ENCODE results near the gene SRPK3. TPM values are rescaled to one million over a fixed set of nuclear protein-coding genes. Genes with fewer than 3 reads are reported as not detected.

SRPK3 gene
- total and polyA plus RNA-seq, 5 donors from 2014 or later = not detected

GRCh38 chrX:153750127-153750774 is 30.6 kb upstream of the SRPK3 start:
- Mint-ChIP-seq H3K9me3 (no peaks in the 10 kb centered on the region), H3K4me3 (no peak overlapping the region), H3K27me3 (peaks cover 10% of the 10 kb centered on the region), H3K36me3 (no peaks in the 10 kb centered on the region), H3K27ac (no peak overlapping the region), H3K4me1 (no peaks in the 10 kb centered on the region)
- DNase-seq (no peak), ATAC-seq (ENCODE audit: low read depth in 2 of 2) (no peak)
- Histone ChIP-seq H3K4me3 (ENCODE audit: low read depth, low read length) (no peak overlapping the region), H3K9me3 (ENCODE audit: control insufficient read depth in 2 of 2, low read length in 2 of 2) (no peaks in the 10 kb centered on the region), H3K27ac (ENCODE audit: insufficient read depth, low read length, poor library complexity, severe bottlenecking) (no peak overlapping the region), H3K36me3 (ENCODE audit: control insufficient read depth, insufficient read depth, low read length) (no peaks in the 10 kb centered on the region), H3K4me1 (ENCODE audit: control insufficient read depth, insufficient read depth, low read length, poor library complexity, severe bottlenecking) (no peaks in the 10 kb centered on the region), H3K27me3 (ENCODE audit: control insufficient read depth, insufficient read depth, low read length) (no peaks in the 10 kb centered on the region)

- H3K36me3 Mint-ChIP-seq = no peaks in the 10 kb centered on the region
Measured at GRCh38 chrX:153755136-153755535, 25.7 kb upstream of the SRPK3 start.

GRCh38 chrX:153761863-153762262 is 19.0 kb upstream of the SRPK3 start:
- no peak overlapping the region for H3K4me3 ChIP-seq (ENCODE audit: low read depth, low read length)
- Mint-ChIP-seq H3K36me3 (no peaks in the 10 kb centered on the region), H3K9me3 (no peaks in the 10 kb centered on the region), H3K4me3 (no peak overlapping the region), H3K27me3 (no peaks in the 10 kb centered on the region), H3K27ac (no peak overlapping the region), H3K4me1 (peaks cover 0 to 4% (median 0%) of the 10 kb centered on the region in 4 donors)
- H3K9me3 ChIP-seq (ENCODE audit: control insufficient read depth in 2 of 2, low read length in 2 of 2) = no peaks in the 10 kb centered on the region
- no peaks in the 10 kb centered on the region for H3K4me1 ChIP-seq (ENCODE audit: control insufficient read depth, insufficient read depth, low read length, poor library complexity, severe bottlenecking)
- H3K27me3 ChIP-seq (ENCODE audit: control insufficient read depth, insufficient read depth, low read length) = no peaks in the 10 kb centered on the region
- DNase-seq (no peak), ATAC-seq (ENCODE audit: low read depth in 2 of 2) (no peak)
- no peaks in the 10 kb centered on the region for H3K36me3 ChIP-seq (ENCODE audit: control insufficient read depth, insufficient read depth, low read length)
- no peak overlapping the region for H3K27ac ChIP-seq (ENCODE audit: insufficient read depth, low read length, poor library complexity, severe bottlenecking)

More at GRCh38 chrX:153755136-153755535, 25.7 kb upstream of the SRPK3 start:
- Mint-ChIP-seq H3K27ac (no peak overlapping the region), H3K9me3 (peaks cover 0 to 1% (median 0%) of the 10 kb centered on the region in 7 donors), H3K4me3 (no peak overlapping the region), H3K4me1 (no peaks in the 10 kb centered on the region), H3K27me3 (peaks cover 5% of the 10 kb centered on the region)
- H3K27ac ChIP-seq (ENCODE audit: insufficient read depth, low read length, poor library complexity, severe bottlenecking) = no peak overlapping the region
- no peak overlapping the region for H3K4me3 ChIP-seq (ENCODE audit: low read depth, low read length)
- no peaks in the 10 kb centered on the region for H3K36me3 ChIP-seq (ENCODE audit: control insufficient read depth, insufficient read depth, low read length)
- no peaks in the 10 kb centered on the region for H3K9me3 ChIP-seq (ENCODE audit: control insufficient read depth in 2 of 2, low read length in 2 of 2)
- DNase-seq (no peak), ATAC-seq (ENCODE audit: low read depth in 2 of 2) (no peak)
- H3K4me1 ChIP-seq (ENCODE audit: control insufficient read depth, insufficient read depth, low read length, poor library complexity, severe bottlenecking) = no peaks in the 10 kb centered on the region
- no peaks in the 10 kb centered on the region for H3K27me3 ChIP-seq (ENCODE audit: control insufficient read depth, insufficient read depth, low read length)

- H3K27me3 ChIP-seq (ENCODE audit: control insufficient read depth, insufficient read depth, low read length) = no peaks in the 10 kb centered on the region
- no peak overlapping the region for H3K4me3 ChIP-seq (ENCODE audit: low read depth, low read length)
- Mint-ChIP-seq H3K27me3 (no peaks in the 10 kb centered on the region), H3K36me3 (no peaks in the 10 kb centered on the region), H3K9me3 (no peaks in the 10 kb centered on the region), H3K4me3 (no peak overlapping the region), H3K27ac (peak overlapping the region in 1 of 3 donors; percentile 43), H3K4me1 (peaks cover 0 to 4% (median 0%) of the 10 kb centered on the region in 4 donors)
- H3K9me3 ChIP-seq (ENCODE audit: control insufficient read depth in 2 of 2, low read length in 2 of 2) = no peaks in the 10 kb centered on the region
- H3K4me1 ChIP-seq (ENCODE audit: control insufficient read depth, insufficient read depth, low read length, poor library complexity, severe bottlenecking) = no peaks in the 10 kb centered on the region
- DNase-seq (no peak), ATAC-seq (ENCODE audit: low read depth in 2 of 2) (no peak)
- H3K27ac ChIP-seq (ENCODE audit: insufficient read depth, low read length, poor library complexity, severe bottlenecking) = no peak overlapping the region
- H3K36me3 ChIP-seq (ENCODE audit: control insufficient read depth, insufficient read depth, low read length) = no peaks in the 10 kb centered on the region
Measured at GRCh38 chrX:153762626-153763173, 18.1 kb upstream of the SRPK3 start.

- Histone ChIP-seq H3K27me3 (ENCODE audit: control insufficient read depth, insufficient read depth, low read length) (no peaks in the 10 kb centered on the region), H3K9me3 (ENCODE audit: control insufficient read depth in 2 of 2, low read length in 2 of 2) (no peaks in the 10 kb centered on the region), H3K4me3 (ENCODE audit: low read depth, low read length) (no peak overlapping the region), H3K4me1 (ENCODE audit: control insufficient read depth, insufficient read depth, low read length, poor library complexity, severe bottlenecking) (no peaks in the 10 kb centered on the region), H3K27ac (ENCODE audit: insufficient read depth, low read length, poor library complexity, severe bottlenecking) (no peak overlapping the region), H3K36me3 (ENCODE audit: control insufficient read depth, insufficient read depth, low read length) (no peaks in the 10 kb centered on the region)
- Mint-ChIP-seq H3K9me3 (no peaks in the 10 kb centered on the region), H3K27ac (no peak overlapping the region), H3K36me3 (no peaks in the 10 kb centered on the region), H3K27me3 (no peaks in the 10 kb centered on the region), H3K4me1 (peaks cover 0 to 4% (median 0%) of the 10 kb centered on the region in 4 donors), H3K4me3 (no peak overlapping the region)
- no peak for DNase-seq
- ATAC-seq (ENCODE audit: low read depth in 2 of 2) = no peak
Measured at GRCh38 chrX:153763298-153763932, 17.4 kb upstream of the SRPK3 start.

GRCh38 chrX:153763989-153764755 is 16.7 kb upstream of the SRPK3 start, which contains the start of gene PLXNB3:
TSS of gene PLXNB3 (plus strand) at chrX:153764249. CDS start at chrX:153765536, 1,287 bp downstream.
- H3K4me1 ChIP-seq (ENCODE audit: control insufficient read depth, insufficient read depth, low read length, poor library complexity, severe bottlenecking) = no peaks in the 10 kb centered on the region
- H3K27me3 ChIP-seq (ENCODE audit: control insufficient read depth, insufficient read depth, low read length) = no peaks in the 10 kb centered on the region
- peak; percentile 64 to 71 (median 67) for DNase-seq
- no peaks in the 10 kb centered on the region for H3K27me3 Mint-ChIP-seq
- H3K4me1 Mint-ChIP-seq = peaks cover 0 to 4% (median 0%) of the 10 kb centered on the region in 4 donors
- no peak within 1 kb of the TSS for H3K27ac ChIP-seq (ENCODE audit: insufficient read depth, low read length, poor library complexity, severe bottlenecking)
- H3K9me3 Mint-ChIP-seq = no peaks in the 10 kb centered on the region
- peak within 1 kb of the TSS in 1 of 4 donors; percentile 13 for H3K4me3 Mint-ChIP-seq
- H3K36me3 Mint-ChIP-seq = no peaks in the 10 kb centered on the region
- H3K36me3 ChIP-seq (ENCODE audit: control insufficient read depth, insufficient read depth, low read length) = no peaks in the 10 kb centered on the region
- no peaks in the 10 kb centered on the region for H3K9me3 ChIP-seq (ENCODE audit: control insufficient read depth in 2 of 2, low read length in 2 of 2)
- peak; percentile 77 to 85 for ATAC-seq (ENCODE audit: low read depth in 2 of 2)
- H3K27ac Mint-ChIP-seq = no peak within 1 kb of the TSS
- H3K4me3 ChIP-seq (ENCODE audit: low read depth, low read length) = no peak within 1 kb of the TSS

GRCh38 chrX:153764786-153765137 is 16.1 kb upstream of the SRPK3 start:
- Histone ChIP-seq H3K9me3 (ENCODE audit: control insufficient read depth in 2 of 2, low read length in 2 of 2) (no peaks in the 10 kb centered on the region), H3K4me3 (ENCODE audit: low read depth, low read length) (no peak overlapping the region), H3K27me3 (ENCODE audit: control insufficient read depth, insufficient read depth, low read length) (no peaks in the 10 kb centered on the region), H3K4me1 (ENCODE audit: control insufficient read depth, insufficient read depth, low read length, poor library complexity, severe bottlenecking) (no peaks in the 10 kb centered on the region), H3K27ac (ENCODE audit: insufficient read depth, low read length, poor library complexity, severe bottlenecking) (no peak overlapping the region), H3K36me3 (ENCODE audit: control insufficient read depth, insufficient read depth, low read length) (no peaks in the 10 kb centered on the region)
- peaks cover 0 to 4% (median 0%) of the 10 kb centered on the region in 4 donors for H3K4me1 Mint-ChIP-seq
- no peaks in the 10 kb centered on the region for H3K9me3 Mint-ChIP-seq
- no peak overlapping the region for H3K4me3 Mint-ChIP-seq
- no peaks in the 10 kb centered on the region for H3K36me3 Mint-ChIP-seq
- ATAC-seq (ENCODE audit: low read depth in 2 of 2) = no peak
- no peak overlapping the region for H3K27ac Mint-ChIP-seq
- no peaks in the 10 kb centered on the region for H3K27me3 Mint-ChIP-seq
- no peak for DNase-seq
